HUDEP-2 (cell line): ENCODE results near the gene NPHP1.
"Not testable (repeated sequence)": the region's sequence is repeated elsewhere in the genome, so short reads cannot be mapped to it uniquely, and the experiment has no call there.

Source experiments
- DNase-seq, 76 experiments: peaks; one replicate each; lab custom pipeline; 2025; ENCODE audit not compliant: unreplicated experiment in 76 of 76; lab: John Stamatoyannopoulos, UW

The NPHP1 gene

GRCh38 chr2:110131166-110131565 is 73.6 kb downstream of the NPHP1 start:
- DNase-seq, result no peak

- DNase-seq, result no peak
Observed at GRCh38 chr2:110130757-110131156, 74.1 kb downstream of the NPHP1 start.

GRCh38 chr2:110126906-110127305 is 77.9 kb downstream of the NPHP1 start:
- DNase-seq, result no peak

- DNase-seq, result no peak
Observed at GRCh38 chr2:110126086-110126773, 78.6 kb downstream of the NPHP1 start.

GRCh38 chr2:110124939-110125691 is 79.7 kb downstream of the NPHP1 start:
- DNase-seq, result no peak

- DNase-seq, result no peak
Observed at GRCh38 chr2:110124038-110124825, 80.6 kb downstream of the NPHP1 start.

- no peak for DNase-seq
Observed at GRCh38 chr2:110121592-110121991, 83.2 kb downstream of the NPHP1 start.

GRCh38 chr2:110121052-110121334 is 83.8 kb downstream of the NPHP1 start:
- DNase-seq, result no peak

- DNase-seq, result peak in 1 of 76 experiments; percentile 1
Observed at GRCh38 chr2:110120171-110121051, 84.4 kb downstream of the NPHP1 start.

GRCh38 chr2:110116033-110116710 is 88.6 kb downstream of the NPHP1 start:
- peak in 1 of 76 experiments; percentile 4 for DNase-seq

GRCh38 chr2:110115291-110116032 is 89.4 kb downstream of the NPHP1 start, which contains the start of gene MALL:
Gene MALL (minus strand): TSS chr2:110115822. CDS start chr2:110115792, 30 bp downstream.
- DNase-seq, result no peak

GRCh38 chr2:110114831-110115255 is 90.0 kb downstream of the NPHP1 start:
- DNase-seq, result no peak

GRCh38 chr2:110113961-110114591 is 90.7 kb downstream of the NPHP1 start:
- DNase-seq, result no peak

- DNase-seq, result not testable (repeated sequence)
Observed at GRCh38 chr2:110108291-110108690, 96.5 kb downstream of the NPHP1 start.

- no peak for DNase-seq
Observed at GRCh38 chr2:110107092-110108079, 97.4 kb downstream of the NPHP1 start.

GRCh38 chr2:110106642-110107041 is 98.2 kb downstream of the NPHP1 start:
- no peak for DNase-seq

GRCh38 chr2:110105608-110106467 is 99.0 kb downstream of the NPHP1 start:
- no peak for DNase-seq
